Fibroblast of lung (primary cell): Measurements from ENCODE around the gene CLUH.

Source experiments
- EZH2 ChIP-seq: IDR thresholded peaks from 2 replicates; pipeline ENCODE4 v1.5.1; 2012; ENCODE audit warnings: low read length, control low read depth, mild to moderate bottlenecking; ENCODE audit errors: missing control alignments
- TF ChIP-seq, protein P1 (sequence below), 2 donors: IDR thresholded peaks in 1 of 2; conservative IDR thresholded peaks in 1 of 2; 1 replicate in 1 of 2; 2 replicates in 1 of 2; pipeline ENCODE4 v1.5.1; 2011 to 2012; ENCODE audit warnings: low read length in 2 of 2, control low read depth in 1 of 2, inconsistent platforms in 1 of 2, low read depth in 1 of 2, mild to moderate bottlenecking in 1 of 2

DNA sequence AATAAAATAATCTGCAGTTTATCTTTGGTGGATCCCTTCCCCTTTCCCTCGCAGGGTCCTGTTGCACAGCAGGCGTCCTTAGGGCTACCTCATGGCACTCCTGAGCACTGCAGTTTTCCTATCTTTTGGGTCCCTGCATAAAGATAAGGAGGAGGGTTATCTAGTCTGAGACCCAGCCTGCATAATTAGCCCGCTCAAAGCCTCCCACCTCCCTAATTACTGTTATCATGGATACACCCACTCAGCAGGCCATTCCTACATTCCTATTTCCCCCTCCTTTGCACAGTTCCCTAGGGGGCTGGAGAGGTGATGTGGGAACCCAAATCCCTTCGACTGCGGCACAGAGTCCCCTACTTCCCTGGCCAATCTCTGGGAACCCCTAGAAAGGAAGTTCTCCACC, 5.1 kb upstream of the CLUH start:
- TF ChIP-seq, protein P1, sequence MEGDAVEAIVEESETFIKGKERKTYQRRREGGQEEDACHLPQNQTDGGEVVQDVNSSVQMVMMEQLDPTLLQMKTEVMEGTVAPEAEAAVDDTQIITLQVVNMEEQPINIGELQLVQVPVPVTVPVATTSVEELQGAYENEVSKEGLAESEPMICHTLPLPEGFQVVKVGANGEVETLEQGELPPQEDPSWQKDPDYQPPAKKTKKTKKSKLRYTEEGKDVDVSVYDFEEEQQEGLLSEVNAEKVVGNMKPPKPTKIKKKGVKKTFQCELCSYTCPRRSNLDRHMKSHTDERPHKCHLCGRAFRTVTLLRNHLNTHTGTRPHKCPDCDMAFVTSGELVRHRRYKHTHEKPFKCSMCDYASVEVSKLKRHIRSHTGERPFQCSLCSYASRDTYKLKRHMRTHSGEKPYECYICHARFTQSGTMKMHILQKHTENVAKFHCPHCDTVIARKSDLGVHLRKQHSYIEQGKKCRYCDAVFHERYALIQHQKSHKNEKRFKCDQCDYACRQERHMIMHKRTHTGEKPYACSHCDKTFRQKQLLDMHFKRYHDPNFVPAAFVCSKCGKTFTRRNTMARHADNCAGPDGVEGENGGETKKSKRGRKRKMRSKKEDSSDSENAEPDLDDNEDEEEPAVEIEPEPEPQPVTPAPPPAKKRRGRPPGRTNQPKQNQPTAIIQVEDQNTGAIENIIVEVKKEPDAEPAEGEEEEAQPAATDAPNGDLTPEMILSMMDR (conservative IDR thresholded peaks at IDR 0.05 in 1 of 2, IDR thresholded peaks at IDR 0.05 in 1 of 2; ENCODE audit: low read depth in 1 of 2, low read length in 2 of 2) = no peak
- no peak for TF ChIP-seq EZH2
